ENCODE results near the gene PCED1A.

Gene PCED1A

DNA sequence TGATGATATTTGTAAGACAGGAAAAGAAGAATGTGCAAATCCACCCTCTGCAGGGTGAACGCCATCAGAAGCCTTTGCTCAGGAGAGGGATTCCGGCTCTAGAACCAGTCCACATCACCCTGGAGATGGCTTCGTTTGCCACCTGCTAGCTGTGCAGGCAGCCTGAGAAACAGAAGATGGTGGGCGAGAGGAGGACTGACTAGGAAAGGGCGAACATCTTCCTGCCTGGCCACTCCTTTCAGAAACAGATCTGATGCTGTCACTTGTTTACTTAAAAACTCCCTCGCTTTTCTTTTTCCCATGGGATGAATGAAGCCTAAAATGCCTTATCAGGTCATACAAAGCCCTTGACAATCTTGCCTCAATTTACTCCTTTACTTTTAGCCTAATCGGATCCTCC, 34.0 kb upstream of the PCED1A start:
- intact Hi-C loops (cut with DNase I; ENCODE audit: low total_unique reads) = loop anchor here (10.0 kb wide), 1 partner anchor 180 kb away; the partner anchor contains the start of gene EBF4
- H3K9me3 ChIP-seq = no peaks in the 10 kb centered on the region
- TF ChIP-seq, protein P1, sequence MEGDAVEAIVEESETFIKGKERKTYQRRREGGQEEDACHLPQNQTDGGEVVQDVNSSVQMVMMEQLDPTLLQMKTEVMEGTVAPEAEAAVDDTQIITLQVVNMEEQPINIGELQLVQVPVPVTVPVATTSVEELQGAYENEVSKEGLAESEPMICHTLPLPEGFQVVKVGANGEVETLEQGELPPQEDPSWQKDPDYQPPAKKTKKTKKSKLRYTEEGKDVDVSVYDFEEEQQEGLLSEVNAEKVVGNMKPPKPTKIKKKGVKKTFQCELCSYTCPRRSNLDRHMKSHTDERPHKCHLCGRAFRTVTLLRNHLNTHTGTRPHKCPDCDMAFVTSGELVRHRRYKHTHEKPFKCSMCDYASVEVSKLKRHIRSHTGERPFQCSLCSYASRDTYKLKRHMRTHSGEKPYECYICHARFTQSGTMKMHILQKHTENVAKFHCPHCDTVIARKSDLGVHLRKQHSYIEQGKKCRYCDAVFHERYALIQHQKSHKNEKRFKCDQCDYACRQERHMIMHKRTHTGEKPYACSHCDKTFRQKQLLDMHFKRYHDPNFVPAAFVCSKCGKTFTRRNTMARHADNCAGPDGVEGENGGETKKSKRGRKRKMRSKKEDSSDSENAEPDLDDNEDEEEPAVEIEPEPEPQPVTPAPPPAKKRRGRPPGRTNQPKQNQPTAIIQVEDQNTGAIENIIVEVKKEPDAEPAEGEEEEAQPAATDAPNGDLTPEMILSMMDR (IDR thresholded peaks at IDR 0.05) = no peak
- no peak for DNase-seq
- H3K4me3 ChIP-seq = peak overlapping the region; percentile 74 to 94
- H3K27me3 ChIP-seq = peaks cover 0 to 12% of the 10 kb centered on the region in 2 donors
- H3K27ac ChIP-seq = peak overlapping the region in 1 of 2 donors; percentile 71
- no peaks in the 10 kb centered on the region for H3K36me3 ChIP-seq
- H3K4me1 ChIP-seq = peaks cover 0 to 48% (median 41%) of the 10 kb centered on the region in 4 donors

DNA sequence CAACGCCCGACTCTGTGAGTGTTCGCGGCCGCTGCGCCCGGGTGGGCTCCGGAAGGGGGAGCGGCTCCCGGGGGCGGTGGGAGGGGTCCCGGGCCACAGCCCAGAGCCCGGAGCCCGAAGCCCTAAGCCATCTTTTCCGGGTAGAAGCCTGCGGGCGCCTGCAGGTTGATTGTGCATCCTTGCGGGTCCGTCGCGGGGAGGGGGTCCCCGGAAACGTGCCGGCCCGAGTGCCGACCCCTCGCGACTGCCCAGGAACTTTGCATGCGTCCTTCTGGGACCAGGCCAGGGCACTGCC, 33.2 kb upstream of the PCED1A start:
- no peaks in the 10 kb centered on the region for H3K36me3 ChIP-seq
- H3K27ac ChIP-seq = peak overlapping the region; percentile 71 to 81
- intact Hi-C loops (cut with DNase I; ENCODE audit: low total_unique reads) = loop anchor here (2.0 to 10.0 kb wide), 2 partner anchors 31 to 179 kb away; partner anchors contain the start of gene EBF4
- H3K9me3 ChIP-seq = no peaks in the 10 kb centered on the region
- H3K27me3 ChIP-seq = peaks cover 0 to 12% of the 10 kb centered on the region in 2 donors
- peaks cover 0 to 48% (median 41%) of the 10 kb centered on the region in 4 donors for H3K4me1 ChIP-seq
- peak; percentile 36 to 71 for DNase-seq
- peak overlapping the region; percentile 74 to 94 for H3K4me3 ChIP-seq
- TF ChIP-seq, protein P1 (IDR thresholded peaks at IDR 0.05) = no peak

DNA sequence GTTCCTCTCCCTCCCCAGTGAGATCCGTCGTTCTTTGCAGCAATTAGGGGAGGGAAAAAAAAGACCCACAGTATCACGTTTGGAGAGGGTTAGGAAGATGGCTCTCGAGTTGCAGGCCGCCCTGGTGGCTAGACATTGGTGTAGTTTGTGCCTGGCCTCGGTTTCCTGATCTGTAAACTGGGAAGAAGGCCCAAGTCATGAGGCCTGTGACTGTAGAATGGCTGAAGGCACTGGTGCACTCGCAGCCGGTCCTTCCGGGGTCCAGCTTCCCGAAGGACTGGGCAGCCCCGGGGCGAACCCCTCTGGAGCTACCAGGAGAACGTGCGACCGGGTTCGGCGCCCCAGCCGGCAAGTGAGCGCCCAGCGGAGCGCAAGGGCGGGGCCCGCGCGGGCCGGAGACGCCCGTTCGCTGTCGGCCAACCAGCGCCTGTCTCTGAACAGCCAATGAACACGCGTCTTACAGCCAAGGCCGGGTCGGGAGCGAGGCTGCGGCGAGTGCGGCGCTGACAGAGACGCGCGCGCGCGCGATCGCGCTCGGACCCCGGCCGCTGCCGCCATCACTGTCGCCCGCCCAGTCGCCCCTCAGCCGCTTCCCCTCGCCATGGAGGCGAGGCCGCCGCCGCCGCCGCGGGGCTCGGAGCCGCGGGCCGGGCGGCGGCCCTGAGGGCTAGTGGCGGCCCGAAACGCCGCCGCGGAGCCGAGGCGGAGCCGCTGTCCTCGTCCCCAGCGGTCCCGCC, 32.7 kb upstream of the PCED1A start, which contains the start of gene PTPRA:
Gene PTPRA, plus strand, starts transcription at position 472 of the 737 bp plus-strand sequence. CDS start 90,797 bp downstream, outside the sequence.
- intact Hi-C loops (cut with DNase I; ENCODE audit: low total_unique reads) = loop anchor here (2.0 to 10.0 kb wide), 2 partner anchors 30 to 178 kb away; partner anchors contain the start of gene EBF4
- peak; percentile 90 to 94 for DNase-seq
- Histone ChIP-seq H3K27me3 (peaks cover 0 to 12% of the 10 kb centered on the region in 2 donors), H3K4me1 (peaks cover 0 to 48% (median 41%) of the 10 kb centered on the region in 4 donors), H3K4me3 (peak within 1 kb of the TSS; percentile 74 to 94), H3K9me3 (no peaks in the 10 kb centered on the region), H3K27ac (peak within 1 kb of the TSS; percentile 71 to 81), H3K36me3 (no peaks in the 10 kb centered on the region)
- TF ChIP-seq, protein P1 (IDR thresholded peaks at IDR 0.05) = no peak

DNA sequence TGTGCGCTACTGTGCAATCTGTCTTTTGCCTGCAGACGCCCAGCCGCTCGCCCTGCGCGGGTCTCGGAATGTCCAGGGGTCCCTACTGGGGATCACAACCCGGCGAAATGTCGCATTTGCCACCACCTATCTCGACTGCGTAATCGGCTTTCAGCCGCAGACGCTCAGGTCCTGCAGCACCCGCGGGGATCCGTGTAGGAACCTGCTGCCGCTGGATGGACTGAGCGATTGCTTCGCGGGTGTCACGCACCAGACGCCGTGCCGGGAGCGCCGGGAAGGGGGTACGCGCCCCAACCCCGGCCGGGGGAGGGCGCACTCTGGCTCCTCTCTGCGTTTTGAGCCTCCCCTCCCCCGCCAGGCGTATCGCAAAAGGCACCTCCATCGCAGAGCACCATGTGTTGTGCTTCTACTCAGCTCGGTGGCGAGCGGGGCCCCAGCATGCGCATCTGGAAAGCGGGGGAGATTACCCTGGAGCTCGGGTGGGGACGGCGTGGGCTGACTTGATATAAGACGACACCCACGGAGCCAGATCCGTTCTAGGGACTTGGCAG, 32.1 kb upstream of the PCED1A start:
- peaks cover 0 to 48% (median 41%) of the 10 kb centered on the region in 4 donors for H3K4me1 ChIP-seq
- H3K27ac ChIP-seq = peak overlapping the region; percentile 71 to 81
- intact Hi-C loops (cut with DNase I; ENCODE audit: low total_unique reads) = loop anchor here (2.0 to 10.0 kb wide), 2 partner anchors 30 to 178 kb away; partner anchors contain the start of gene EBF4
- H3K4me3 ChIP-seq = peak overlapping the region; percentile 74 to 94
- TF ChIP-seq, protein P1 (IDR thresholded peaks at IDR 0.05) = no peak
- H3K9me3 ChIP-seq = no peaks in the 10 kb centered on the region
- peaks cover 0 to 12% of the 10 kb centered on the region in 2 donors for H3K27me3 ChIP-seq
- peak; percentile 50 to 77 for DNase-seq
- H3K36me3 ChIP-seq = no peaks in the 10 kb centered on the region

DNA sequence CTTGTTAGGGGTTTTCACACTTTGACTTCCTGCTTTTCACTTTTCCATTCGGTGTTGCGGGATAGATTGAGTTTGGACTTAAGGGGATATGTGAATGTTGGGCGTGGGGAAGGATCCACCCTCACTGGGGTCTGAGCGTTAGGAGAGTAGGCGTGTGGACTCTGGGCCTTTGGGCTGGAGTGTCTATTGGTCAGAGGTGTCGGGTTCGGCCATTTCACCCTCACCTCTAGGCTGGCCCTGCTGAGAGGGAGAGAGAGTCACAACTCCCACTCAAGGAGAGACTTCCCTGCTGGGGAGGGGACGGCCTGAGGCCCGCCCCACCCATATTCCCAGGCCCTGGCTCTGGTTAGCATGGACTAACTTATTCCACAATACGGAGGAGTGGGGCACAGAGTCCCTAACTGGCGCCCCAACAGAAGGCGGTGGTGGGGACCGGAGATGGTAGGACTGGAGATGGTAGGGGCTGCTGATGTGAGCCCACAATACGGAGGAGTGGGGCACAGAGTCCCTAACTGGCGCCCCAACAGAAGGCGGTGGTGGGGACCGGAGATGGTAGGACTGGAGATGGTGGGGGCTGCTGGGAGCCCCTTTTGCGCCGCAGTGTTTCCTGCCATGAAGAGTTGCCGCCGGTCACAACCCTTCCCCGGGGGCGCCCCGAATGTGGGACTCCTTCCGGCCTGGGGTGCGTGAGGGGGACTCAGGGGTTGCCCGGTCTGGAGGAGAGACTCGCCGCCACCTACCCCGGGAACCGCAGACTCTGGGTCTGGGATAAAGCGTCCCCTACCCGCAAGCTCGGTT, 31.4 kb upstream of the PCED1A start:
- Histone ChIP-seq H3K9me3 (no peaks in the 10 kb centered on the region), H3K4me3 (peak overlapping the region; percentile 74 to 94), H3K36me3 (peaks cover 0 to 4% (median 0%) of the 10 kb centered on the region in 3 donors), H3K27ac (no peak overlapping the region), H3K4me1 (peaks cover 0 to 48% (median 41%) of the 10 kb centered on the region in 4 donors), H3K27me3 (peaks cover 0 to 12% of the 10 kb centered on the region in 2 donors)
- intact Hi-C loops (cut with DNase I; ENCODE audit: low total_unique reads) = loop anchor here (2.0 to 10.0 kb wide), 2 partner anchors 29 to 177 kb away; partner anchors contain the start of gene EBF4
- TF ChIP-seq, protein P1 (IDR thresholded peaks at IDR 0.05) = no peak
- no peak for DNase-seq

Data from tibial artery (tissue), 4 donors.